SK-N-SH (cell line): ENCODE results near the gene NLGN1.

Experiments
- EP300 ChIP-seq, 2 experiments: IDR thresholded peaks; 2 replicates each; pipeline versions ENCODE4 v1.4.0 to v1.6.1; 2012; ENCODE audit warnings: borderline replicate concordance in 1 of 2, low read depth in 1 of 2, low read length in 1 of 2
- FOXJ3 ChIP-seq: sonication (generic); formaldehyde crosslinking; IDR thresholded peaks from 2 replicates; pipeline ENCODE4 v1.5.1; 2020; ENCODE audit warnings: mild to moderate bottlenecking, missing genetic modification reagents
- FOXM1 ChIP-seq: IDR thresholded peaks from 2 replicates; pipeline ENCODE4 v1.4.0; 2012; ENCODE audit warnings: low read depth, mild to moderate bottlenecking
- POLR2AphosphoS5 ChIP-seq: IDR thresholded peaks from 2 replicates; pipeline ENCODE4 v1.6.1; 2012; ENCODE audit warnings: low read depth, low read length
- RFX5 ChIP-seq: IDR thresholded peaks from 2 replicates; pipeline ENCODE4 v1.6.1; 2012; ENCODE audit warnings: mild to moderate bottlenecking, improper control_type of control experiment, low read length
- TF ChIP-seq, protein P1 (sequence below): fragments of 200-600 bp; sonication (generic); IDR thresholded peaks from 2 replicates; pipeline ENCODE4 v1.6.1; 2017; ENCODE audit warnings: antibody characterized with exemption, mild to moderate bottlenecking, moderate library complexity
- TF ChIP-seq, protein P2 (sequence below): IDR thresholded peaks from 2 replicates; pipeline ENCODE4 v1.4.0; 2012; ENCODE audit warnings: low read depth, borderline replicate concordance

DNA sequence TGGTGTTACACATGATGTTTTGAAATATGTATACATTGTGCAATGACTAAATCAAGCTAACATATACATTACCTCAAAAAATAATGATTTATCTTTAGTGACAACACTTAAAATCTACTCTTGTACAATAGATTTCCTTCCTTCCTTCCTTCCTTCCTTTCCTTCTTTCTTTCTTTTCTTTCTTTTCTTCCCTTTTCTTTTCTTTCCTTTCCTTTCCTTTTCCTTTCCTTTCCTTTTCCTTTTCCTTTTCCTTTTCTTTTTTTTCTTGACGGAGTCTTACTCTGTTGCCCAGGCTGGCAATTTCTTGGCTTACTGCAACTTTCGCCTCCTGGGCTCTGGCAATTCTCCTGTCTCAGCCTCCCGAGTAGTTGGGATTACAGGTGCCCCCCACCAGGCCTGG is 170.5 kb downstream of the NLGN1 start:
- TF ChIP-seq, protein P1, sequence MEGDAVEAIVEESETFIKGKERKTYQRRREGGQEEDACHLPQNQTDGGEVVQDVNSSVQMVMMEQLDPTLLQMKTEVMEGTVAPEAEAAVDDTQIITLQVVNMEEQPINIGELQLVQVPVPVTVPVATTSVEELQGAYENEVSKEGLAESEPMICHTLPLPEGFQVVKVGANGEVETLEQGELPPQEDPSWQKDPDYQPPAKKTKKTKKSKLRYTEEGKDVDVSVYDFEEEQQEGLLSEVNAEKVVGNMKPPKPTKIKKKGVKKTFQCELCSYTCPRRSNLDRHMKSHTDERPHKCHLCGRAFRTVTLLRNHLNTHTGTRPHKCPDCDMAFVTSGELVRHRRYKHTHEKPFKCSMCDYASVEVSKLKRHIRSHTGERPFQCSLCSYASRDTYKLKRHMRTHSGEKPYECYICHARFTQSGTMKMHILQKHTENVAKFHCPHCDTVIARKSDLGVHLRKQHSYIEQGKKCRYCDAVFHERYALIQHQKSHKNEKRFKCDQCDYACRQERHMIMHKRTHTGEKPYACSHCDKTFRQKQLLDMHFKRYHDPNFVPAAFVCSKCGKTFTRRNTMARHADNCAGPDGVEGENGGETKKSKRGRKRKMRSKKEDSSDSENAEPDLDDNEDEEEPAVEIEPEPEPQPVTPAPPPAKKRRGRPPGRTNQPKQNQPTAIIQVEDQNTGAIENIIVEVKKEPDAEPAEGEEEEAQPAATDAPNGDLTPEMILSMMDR, result no peak
- TF ChIP-seq RFX5, result no peak
- TF ChIP-seq, protein P2, sequence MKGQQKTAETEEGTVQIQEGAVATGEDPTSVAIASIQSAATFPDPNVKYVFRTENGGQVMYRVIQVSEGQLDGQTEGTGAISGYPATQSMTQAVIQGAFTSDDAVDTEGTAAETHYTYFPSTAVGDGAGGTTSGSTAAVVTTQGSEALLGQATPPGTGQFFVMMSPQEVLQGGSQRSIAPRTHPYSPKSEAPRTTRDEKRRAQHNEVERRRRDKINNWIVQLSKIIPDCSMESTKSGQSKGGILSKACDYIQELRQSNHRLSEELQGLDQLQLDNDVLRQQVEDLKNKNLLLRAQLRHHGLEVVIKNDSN, result no peak
- TF ChIP-seq POLR2AphosphoS5, result no peak
- TF ChIP-seq FOXM1, result no peak
- no peak for TF ChIP-seq FOXJ3
- TF ChIP-seq EP300 (IDR thresholded peaks at IDR 0.05; ENCODE audit: borderline replicate concordance in 1 of 2, low read depth in 1 of 2, low read length in 1 of 2), result no peak
